GM19452 (cell line): ENCODE data around the gene MEX3D.

Source experiments
- ATAC-seq: cut with Tn5 transposase; IDR thresholded peaks from one replicate; pipeline ENCODE4 v1.9.1; 2021; ENCODE audit not compliant: unreplicated experiment

Gene MEX3D

GRCh38 chr19:1568320-1569019 lies at the start of gene MEX3D:
TSS of gene MEX3D (minus strand) at chr19:1568325. CDS start at chr19:1568058, 267 bp downstream.
- ATAC-seq = no peak

GRCh38 chr19:1616875-1617274 lies 48.8 kb upstream of the MEX3D start:
- ATAC-seq = no peak

DNA sequence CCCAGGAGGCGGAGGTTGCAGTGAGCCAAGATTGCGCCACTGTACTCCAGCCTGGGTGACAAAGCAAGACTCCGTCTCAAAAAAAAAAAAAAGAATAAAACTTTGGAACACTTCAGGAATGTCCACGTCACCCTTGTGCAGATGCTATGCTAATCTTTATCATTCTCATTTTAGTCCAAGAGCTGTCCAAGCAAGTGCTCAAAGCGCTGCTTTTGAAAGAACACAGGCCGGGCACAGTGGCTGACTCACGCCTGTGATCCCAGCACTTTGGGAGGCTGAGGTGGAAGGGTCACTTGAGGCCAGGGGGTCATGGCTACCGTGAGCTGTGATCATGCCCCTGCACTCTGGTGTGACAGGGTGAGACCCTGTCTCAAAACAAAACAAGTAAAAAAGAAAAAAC lies 48.3 kb upstream of the MEX3D start:
- no peak for ATAC-seq

GRCh38 chr19:1615156-1615765 lies 47.1 kb upstream of the MEX3D start:
- no peak for ATAC-seq

DNA sequence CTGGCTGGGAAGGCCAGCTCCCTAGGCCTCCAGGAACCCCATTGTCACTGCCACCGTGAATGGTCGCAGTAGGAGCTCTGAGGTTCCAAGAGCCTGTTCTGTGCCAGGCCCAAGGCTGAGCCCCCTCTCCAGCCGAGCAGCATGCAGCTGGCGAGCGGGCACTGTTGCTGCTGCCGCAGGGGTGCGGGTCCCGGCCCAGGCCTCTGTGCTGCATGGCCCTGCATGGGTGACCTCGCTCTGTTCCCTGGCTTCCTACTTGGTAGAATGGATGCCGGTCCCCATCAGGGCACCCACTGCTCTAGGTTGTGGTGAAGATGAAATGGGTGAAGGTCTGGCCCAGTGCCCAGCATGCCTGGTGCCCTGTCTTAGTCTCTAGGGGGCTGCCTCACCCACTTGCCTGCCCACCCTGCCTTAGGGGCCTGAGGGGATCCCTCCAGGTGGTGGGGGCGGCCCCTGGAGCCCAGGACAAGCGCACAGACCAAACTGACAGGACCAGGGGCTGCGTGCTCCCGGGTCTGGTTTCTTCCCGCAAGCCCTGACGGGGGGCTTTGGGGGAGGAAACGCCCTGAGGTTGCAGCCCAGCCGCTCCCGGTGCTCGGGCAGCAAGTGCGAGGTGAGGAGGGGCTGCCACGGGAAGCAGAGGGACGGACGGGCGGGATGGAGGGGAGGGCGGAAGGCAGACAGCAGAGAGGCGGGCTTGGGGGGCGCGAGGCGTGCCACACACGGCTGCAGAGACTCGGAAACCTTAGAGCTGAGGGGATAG lies 45.9 kb upstream of the MEX3D start:
- no peak for ATAC-seq

DNA sequence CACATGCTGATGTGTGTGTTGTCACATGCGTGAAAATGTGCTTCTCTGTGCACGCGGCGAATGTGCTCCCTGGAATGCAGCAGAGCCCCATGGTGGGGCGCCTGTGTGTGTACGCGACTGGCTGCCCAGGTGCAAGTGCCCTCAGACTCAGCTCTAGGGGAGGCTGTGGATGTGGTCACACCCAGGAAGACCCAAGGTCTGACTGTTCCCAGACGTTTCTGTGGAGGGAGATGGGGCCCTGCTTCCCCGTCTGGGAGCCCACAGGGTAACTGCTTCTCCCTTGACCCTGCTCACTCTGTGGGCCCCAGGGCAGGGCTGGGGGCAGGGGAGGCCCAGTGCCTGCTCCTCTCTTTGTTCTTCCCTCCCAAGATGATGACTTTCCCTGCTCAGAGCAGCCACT lies 45.0 kb upstream of the MEX3D start:
- no peak for ATAC-seq

GRCh38 chr19:1612114-1613086 lies 44.3 kb upstream of the MEX3D start:
- ATAC-seq = no peak

DNA sequence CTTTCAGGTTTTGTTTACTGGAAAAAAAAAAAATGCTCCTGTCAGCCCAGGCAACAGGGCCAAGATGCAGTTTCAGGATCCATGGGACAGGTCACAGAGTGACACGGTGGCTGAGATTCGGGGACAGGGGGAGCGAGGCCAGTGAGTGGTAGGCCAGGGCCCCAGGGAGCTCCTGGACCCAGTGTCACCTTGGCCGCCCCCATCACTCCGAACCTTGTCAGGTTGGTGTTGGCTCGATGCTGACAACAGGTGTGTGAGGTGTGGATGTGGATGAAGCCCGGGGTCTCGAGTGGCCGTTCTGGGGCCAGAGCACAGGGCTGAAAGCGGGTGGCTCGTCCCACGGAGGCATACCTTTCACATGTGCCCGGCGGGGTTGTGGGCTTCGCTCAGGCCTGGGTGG lies 43.2 kb upstream of the MEX3D start:
- ATAC-seq = no peak

DNA sequence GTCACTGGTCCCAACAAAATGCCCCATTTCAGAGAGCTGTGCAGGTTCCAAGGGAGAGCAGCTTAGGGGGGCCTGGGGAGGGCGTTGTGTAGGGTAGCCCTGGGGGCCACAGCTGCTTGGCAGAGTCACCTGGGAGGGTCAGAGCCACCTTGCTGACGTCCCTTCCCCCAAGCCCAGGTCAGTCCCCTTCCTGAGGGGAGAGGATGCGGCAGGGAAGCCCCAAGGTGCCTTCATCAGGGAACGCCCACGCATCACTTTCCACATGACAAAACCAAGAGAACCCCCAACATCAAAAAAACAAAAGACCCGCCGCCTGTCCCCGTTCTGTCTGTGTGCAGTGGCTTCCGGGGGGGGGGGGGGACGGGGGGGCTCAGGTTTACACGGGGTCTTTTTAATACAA lies 42.5 kb upstream of the MEX3D start:
- no peak for ATAC-seq

DNA sequence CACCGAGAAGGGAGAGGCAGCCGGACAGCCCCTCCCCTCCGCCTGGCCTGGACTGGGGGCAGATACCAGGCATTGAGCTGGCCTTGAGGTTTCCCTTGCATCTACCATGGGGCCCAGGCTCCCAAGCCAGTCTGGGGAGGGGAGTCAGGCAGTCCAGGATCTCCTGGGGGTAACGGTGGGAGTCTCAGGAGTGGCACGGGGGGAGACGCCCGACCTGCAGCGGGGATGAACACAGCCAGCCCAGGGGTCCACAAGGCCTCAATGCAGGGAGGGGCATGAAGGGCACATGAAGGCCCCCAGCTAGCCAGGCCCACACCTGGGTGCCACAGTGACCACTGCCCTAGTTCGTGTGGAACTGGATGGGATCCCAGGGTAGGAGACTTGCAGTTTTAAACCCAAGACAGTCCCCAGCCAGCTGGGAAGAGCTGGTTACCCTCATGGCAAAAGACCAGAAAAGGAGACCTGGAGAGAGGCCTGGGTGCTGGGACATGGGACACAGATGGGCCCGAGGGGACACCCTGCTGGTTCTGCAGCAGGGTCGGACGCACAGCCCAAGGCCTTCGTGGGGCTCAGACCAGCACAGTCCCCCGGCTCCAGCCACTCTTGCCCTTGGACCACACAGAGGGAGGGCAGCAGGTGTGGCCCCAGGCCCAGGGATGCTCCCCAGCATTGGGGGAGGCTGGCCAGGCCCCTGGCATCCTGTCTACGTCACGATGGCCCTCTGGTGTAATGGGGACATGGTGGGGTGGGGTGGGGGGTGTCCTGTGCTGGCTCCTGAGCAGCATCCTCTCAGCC lies 41.8 kb upstream of the MEX3D start:
- no peak for ATAC-seq

- no peak for ATAC-seq
Observed at GRCh38 chr19:1609103-1609396, 40.9 kb upstream of the MEX3D start.

DNA sequence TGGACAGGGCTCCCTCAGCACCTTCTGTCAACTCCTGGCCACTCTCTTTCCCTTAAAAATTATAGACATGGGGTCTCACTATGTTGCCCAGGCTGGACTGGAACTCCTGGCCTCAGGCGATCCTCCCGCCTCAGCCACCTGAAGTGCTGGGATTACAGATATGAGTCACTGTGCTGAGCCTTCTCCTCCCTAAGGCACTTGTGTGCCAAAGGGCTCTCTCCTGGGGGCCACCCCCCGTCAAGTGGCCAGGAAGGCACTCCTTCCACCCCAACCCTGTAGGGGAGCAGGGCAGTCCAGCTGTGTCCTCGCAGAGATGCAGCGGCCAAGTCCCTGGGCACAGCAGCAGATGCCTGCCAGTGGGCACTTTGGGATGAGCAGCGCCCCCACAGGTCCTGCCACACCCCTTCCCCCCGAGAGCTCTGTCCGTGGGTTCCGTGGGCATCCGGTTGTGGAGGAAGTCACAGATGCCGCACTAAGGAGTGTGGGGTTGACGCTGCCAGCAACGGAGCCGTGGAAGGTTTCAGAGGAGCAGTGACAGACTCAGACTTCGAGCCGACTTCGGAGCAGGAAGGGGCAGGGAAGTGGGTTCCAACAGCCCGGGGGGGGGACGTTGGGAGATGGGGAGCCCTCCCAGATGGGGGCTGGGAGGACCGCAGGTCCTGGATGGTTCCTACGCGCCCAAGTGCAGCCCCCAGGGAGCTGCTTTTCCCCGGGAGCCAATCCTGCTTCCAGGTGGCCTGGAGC lies 40.4 kb upstream of the MEX3D start:
- no peak for ATAC-seq

DNA sequence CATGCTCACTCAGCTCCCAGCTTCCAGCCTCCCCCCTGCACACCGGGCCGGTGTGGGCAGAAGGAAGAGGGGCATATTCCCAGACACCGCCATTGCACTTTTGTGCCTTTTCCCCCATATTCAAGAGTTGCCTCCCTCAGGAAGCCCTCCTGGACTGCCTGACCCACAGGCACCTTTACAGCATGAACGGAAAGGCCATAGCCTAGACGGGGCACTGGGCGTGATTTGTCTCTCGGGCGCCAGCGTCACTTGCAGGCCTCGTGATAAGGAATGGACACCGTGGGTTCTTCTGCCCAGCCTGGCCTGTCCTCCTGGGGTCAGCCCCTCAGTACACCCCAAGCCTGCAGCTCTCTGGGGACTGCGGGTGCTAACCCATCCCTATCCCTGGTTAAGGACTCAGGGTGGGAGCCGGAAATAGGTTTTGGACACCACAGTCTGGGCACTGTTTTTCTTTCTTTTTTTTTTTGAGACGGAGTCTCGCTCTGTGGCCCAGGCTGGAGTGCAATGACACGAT lies 38.1 kb upstream of the MEX3D start:
- no peak for ATAC-seq

DNA sequence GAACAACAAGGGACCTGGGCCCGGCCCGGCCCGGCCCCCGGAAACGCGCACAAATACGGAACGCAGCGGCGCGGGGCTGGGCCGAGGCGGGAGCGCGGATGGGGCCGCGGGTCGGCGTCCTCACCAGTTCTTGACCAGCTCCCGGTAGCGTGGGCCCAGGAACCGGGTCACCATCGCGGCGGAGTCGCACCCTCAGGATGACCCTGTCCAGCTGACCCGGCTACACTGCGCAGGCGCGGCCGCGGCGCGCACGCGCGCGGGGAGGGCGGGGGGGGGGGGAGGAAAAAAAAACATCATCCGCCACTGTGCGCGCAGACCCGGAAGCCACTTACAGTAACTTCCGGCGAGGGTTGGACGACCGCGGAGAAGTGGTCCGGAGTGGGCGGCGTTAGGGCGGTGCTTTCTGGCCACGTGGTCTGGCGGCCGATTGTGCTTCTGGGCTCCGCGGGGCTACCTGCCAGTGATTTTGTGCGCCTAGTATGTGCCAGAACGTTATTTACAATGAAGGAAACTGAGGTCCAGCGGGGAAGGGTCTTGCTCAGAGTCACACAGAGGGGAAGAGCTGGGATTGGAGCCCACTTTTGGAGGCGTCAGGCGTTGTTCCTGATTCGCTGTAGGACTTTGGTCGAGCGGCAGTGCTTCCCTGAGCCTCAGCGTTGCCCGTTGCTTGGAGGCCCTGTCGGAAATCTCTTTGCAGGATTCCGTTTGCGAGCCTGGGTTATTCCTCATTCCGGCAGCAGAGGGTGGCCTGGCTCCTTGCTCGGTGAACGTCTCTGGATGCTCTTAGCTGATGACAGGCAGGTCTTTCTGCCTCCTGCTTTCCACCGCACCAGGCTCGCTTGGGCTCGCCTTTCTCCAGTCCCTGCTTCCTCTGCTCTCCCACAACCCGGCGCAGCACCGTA lies 37.4 kb upstream of the MEX3D start, which contains the start of gene UQCR11:
Gene UQCR11 (minus strand): TSS at position 227 of the 902 bp plus-strand sequence. CDS start 53 bp downstream, at position 174.
- peak; percentile 88 for ATAC-seq

DNA sequence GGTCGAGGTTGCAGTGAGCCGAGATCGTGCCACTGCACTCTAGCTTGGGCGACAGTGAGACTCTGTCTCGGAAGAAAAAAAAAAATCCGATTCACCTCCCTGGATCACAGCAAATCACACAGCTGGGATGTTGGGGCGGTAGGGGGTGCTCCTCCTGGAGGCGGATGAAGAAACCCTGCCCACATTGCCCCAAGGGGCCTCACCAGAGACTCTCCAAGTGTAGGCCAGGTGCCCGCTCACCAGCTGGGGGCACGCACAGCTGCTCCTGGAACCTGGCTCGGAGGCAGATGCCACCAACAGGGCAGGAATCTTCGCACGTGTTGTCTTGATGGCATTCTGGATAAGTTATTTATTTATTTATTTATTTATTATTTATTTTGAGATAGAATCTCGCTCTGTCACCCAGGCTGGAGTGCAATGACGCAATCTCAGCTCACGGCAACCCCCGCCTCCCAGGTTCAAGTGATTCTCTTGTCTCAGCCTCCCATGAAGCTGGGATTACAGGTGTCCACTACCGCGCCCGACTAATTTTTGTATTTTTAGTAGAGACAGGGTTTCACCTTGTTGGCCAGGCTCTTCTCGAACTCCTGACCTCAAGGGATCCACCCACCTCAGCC lies 34.1 kb upstream of the MEX3D start:
- ATAC-seq = no peak

DNA sequence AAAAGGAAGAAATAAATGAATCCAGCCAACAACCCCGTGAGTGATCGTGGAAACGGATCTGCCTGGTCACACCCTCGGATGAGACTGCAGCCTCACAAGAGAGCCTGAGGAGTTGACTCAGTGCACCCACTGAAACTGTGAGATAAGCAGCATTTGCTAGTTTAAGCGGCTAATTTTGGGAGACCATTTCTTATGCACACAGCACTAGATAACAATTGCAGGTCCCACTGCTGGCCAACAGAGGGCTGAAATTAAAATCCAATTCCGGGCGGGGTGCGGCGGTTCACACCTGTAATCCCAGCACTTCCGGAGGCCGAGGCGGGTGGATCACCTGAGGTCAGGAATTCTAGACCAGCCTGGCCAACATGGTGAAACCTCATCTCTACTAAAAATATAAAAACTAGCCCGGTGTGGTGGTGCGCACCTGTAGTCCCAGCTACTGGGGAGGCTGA lies 33.5 kb upstream of the MEX3D start:
- ATAC-seq = no peak

GRCh38 chr19:1599460-1599846 lies 31.3 kb upstream of the MEX3D start:
- ATAC-seq = no peak
